Ishikawa (cell line): ENCODE measurements around the gene BPIFB1.

Experiments
- TCF12 ChIP-seq: IDR thresholded peaks from 2 replicates; pipeline ENCODE4 v1.6.1; 2012; ENCODE audit warnings: low read depth
- TF ChIP-seq, protein P1 (sequence below): IDR thresholded peaks from 2 replicates; pipeline ENCODE4 v1.6.1; 2012
- TF ChIP-seq, protein P2 (sequence below): IDR thresholded peaks from 2 replicates; pipeline ENCODE4 v1.6.1; 2012; ENCODE audit warnings: low read depth, mild to moderate bottlenecking

DNA sequence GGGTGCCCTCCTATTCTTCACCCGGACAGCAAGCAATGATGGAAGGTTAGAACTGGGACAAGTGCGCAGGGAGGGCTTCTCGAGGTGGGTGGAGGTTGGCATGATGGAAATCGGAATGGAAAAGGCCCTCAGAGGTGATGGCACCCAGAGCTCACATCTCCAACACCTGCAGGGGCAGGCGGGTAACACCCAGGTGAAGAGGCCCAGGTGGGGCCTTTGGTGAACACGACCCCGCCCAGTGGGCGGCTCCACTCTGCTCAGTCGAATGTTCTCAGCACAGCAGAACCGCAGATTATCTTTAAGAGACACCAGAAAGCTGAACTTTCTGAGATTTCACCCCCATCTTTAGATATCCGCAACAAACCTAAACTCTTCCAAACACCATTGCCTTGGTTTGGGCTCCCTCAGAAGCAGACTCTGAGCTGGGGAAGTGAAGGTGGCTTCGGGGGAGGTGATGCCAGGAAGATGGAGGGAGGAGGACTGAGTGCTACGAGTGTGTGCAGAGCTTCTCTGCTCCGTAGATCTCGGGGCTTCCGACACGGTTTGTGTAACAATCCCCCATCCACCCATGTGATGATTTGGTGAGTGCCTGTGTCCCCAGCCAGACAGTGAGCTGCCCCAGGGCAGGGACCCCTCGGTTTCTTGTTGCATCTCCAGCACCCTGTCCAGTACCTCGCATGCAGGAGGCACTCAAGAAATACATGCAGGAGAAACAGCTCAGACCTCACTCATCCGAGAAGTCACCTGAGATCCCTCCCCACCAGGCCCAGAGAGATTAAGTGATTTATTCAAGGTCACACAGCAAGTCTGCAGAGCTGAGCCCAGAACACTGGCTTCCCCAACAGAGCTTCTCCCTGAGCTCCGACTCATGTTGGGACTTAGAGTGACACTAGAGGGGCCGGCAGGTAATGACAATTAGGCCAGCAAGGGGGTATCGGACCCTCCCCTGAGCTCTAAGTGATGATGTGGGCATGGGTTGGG is 45.4 kb downstream of the BPIFB1 start:
- TF ChIP-seq TCF12: no peak
- TF ChIP-seq, protein P1, sequence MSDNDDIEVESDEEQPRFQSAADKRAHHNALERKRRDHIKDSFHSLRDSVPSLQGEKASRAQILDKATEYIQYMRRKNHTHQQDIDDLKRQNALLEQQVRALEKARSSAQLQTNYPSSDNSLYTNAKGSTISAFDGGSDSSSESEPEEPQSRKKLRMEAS: no peak
- TF ChIP-seq, protein P2, sequence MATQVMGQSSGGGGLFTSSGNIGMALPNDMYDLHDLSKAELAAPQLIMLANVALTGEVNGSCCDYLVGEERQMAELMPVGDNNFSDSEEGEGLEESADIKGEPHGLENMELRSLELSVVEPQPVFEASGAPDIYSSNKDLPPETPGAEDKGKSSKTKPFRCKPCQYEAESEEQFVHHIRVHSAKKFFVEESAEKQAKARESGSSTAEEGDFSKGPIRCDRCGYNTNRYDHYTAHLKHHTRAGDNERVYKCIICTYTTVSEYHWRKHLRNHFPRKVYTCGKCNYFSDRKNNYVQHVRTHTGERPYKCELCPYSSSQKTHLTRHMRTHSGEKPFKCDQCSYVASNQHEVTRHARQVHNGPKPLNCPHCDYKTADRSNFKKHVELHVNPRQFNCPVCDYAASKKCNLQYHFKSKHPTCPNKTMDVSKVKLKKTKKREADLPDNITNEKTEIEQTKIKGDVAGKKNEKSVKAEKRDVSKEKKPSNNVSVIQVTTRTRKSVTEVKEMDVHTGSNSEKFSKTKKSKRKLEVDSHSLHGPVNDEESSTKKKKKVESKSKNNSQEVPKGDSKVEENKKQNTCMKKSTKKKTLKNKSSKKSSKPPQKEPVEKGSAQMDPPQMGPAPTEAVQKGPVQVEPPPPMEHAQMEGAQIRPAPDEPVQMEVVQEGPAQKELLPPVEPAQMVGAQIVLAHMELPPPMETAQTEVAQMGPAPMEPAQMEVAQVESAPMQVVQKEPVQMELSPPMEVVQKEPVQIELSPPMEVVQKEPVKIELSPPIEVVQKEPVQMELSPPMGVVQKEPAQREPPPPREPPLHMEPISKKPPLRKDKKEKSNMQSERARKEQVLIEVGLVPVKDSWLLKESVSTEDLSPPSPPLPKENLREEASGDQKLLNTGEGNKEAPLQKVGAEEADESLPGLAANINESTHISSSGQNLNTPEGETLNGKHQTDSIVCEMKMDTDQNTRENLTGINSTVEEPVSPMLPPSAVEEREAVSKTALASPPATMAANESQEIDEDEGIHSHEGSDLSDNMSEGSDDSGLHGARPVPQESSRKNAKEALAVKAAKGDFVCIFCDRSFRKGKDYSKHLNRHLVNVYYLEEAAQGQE: no peak
